Measurements from ENCODE around the gene ADAT2. TPM values are rescaled to one million over a fixed set of nuclear protein-coding genes. Genes with fewer than 3 reads are reported as not detected.
A peak's percentile ranks its signal among the peaks of the same experiment; 100 is the strongest.

Gene ADAT2
- total RNA-seq, 4 donors from 2014 or later: 3.6 to 9.4 (median 5.4) TPM

DNA sequence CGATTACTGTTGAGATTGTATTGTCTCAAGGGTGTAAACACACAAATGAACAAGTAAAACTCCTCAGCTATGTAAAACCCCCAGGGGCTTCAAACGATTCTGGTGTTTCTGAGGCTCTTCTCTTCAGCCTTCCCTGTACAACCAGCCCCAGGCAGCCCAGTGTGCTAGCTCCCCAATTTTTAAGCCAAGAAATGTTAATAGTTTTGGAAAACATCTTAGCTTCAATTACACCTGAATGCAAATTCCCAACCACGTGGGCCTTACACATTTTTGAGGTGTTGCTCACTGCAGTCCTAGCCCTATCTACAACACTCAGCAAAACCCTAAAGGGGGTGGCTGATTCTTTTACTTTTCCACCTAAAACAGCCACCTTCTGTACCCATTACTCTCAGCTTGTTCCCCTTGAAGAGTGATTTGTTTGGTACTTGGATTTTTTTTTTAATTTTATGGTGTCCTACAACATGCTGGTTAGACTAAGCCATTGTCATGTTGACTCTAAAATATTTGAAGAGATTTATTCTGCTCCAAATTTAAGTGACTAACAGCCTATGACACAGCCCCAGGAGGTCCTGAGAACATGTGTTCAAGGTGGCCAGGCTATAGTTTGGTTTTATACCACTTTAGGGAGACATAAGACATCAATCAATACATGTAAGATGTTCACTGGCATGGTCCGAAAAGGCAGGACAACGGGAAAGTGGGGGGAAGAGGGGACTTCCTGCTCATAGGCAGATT lies 48.7 kb downstream of the ADAT2 start:
- H3K4me3 ChIP-seq (replicated peaks in 1 of 3): no peak overlapping the region
- no peaks in the 10 kb centered on the region for H3K27me3 ChIP-seq
- H3K4me1 ChIP-seq: peaks cover 6 to 10% of the 10 kb centered on the region in 2 donors
- H3K36me3 ChIP-seq: no peaks in the 10 kb centered on the region
- H3K9me3 ChIP-seq: no peaks in the 10 kb centered on the region
- no peak for DNase-seq
- no peak for TF ChIP-seq POLR2A (IDR thresholded peaks at IDR 0.05)
- TF ChIP-seq, protein P1, sequence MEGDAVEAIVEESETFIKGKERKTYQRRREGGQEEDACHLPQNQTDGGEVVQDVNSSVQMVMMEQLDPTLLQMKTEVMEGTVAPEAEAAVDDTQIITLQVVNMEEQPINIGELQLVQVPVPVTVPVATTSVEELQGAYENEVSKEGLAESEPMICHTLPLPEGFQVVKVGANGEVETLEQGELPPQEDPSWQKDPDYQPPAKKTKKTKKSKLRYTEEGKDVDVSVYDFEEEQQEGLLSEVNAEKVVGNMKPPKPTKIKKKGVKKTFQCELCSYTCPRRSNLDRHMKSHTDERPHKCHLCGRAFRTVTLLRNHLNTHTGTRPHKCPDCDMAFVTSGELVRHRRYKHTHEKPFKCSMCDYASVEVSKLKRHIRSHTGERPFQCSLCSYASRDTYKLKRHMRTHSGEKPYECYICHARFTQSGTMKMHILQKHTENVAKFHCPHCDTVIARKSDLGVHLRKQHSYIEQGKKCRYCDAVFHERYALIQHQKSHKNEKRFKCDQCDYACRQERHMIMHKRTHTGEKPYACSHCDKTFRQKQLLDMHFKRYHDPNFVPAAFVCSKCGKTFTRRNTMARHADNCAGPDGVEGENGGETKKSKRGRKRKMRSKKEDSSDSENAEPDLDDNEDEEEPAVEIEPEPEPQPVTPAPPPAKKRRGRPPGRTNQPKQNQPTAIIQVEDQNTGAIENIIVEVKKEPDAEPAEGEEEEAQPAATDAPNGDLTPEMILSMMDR (IDR thresholded peaks at IDR 0.05): no peak
- WGBS, 2 donors: 77 to 83% methylated on average over 5 of the region's 5 CpGs
- intact Hi-C loops (cut with DNase I): no loop called here
- no peak overlapping the region for H3K27ac ChIP-seq

DNA sequence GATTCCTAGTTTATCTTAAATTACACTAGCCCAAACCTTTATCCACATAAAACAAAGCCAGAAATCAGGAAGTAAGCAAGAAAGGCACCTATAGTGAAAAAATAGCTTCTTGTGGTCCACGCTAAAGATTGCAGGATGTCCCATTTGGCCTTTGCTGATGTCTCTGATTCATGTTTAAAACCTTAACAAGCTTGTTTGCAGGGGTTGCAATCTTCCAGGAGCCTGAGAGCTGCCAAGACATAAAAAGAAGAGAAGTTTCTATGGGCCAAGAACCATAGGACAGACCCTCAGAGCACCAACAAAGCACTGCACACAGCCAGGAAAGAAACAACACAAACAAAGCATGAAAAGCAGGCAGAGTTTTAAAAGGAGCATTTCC lies 49.4 kb downstream of the ADAT2 start:
- TF ChIP-seq, protein P1 (IDR thresholded peaks at IDR 0.05): no peak
- no peak for TF ChIP-seq POLR2A (IDR thresholded peaks at IDR 0.05)
- Histone ChIP-seq H3K27ac (no peak overlapping the region), H3K27me3 (no peaks in the 10 kb centered on the region), H3K4me1 (peaks cover 6 to 10% of the 10 kb centered on the region in 2 donors), H3K9me3 (no peaks in the 10 kb centered on the region), H3K36me3 (no peaks in the 10 kb centered on the region), H3K4me3 (replicated peaks in 1 of 3) (no peak overlapping the region)
- intact Hi-C loops (cut with DNase I): no loop called here
- 75 to 82% methylated on average over 1 of the region's 1 CpG for WGBS, 2 donors
- no peak for DNase-seq

DNA sequence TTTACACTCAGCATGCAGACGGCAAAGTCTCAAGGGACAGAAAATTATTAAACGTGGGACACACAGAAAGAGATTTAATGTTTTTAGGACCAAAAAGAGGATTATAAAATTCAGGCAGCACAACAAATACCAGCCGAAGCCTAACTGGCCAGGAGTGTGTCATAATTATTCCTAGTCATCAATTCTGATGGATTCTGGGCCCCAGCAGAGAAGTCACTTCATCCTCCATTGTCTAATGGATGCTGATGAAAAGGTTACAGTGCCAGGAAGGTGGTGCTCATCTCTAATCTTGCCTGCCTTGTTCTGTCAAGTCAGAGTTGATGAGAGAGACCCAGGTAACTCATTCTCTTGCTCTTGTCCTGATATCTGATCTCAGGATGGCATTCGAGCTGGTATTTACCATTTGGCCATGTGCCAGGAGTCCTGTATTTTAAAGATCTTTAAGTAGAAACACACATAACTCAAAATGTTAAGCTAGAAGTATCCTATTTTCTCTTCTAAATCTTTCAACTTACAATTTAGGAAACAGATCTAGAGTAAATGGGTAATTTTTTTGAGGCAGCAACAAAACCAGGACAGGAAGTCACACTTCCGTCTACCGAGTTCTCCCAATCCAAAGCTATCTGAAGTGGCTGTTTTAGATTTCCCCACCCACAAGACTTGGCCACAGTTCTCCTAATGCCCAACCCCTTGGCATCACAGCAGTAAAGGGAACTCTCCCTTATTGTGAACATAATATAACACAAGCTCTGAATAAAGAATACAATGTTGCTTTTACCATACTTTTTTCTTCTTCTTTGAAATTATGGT lies 50.0 kb downstream of the ADAT2 start:
- WGBS, 2 donors: 40 to 47% methylated on average over 6 of the region's 6 CpGs
- Histone ChIP-seq H3K27ac (no peak overlapping the region), H3K36me3 (no peaks in the 10 kb centered on the region), H3K9me3 (no peaks in the 10 kb centered on the region), H3K4me3 (replicated peaks in 1 of 3) (no peak overlapping the region), H3K4me1 (peaks cover 6 to 10% of the 10 kb centered on the region in 2 donors), H3K27me3 (no peaks in the 10 kb centered on the region)
- DNase-seq: peak; percentile 16 to 35
- TF ChIP-seq POLR2A (IDR thresholded peaks at IDR 0.05): no peak
- TF ChIP-seq, protein P1 (IDR thresholded peaks at IDR 0.05): no peak
- intact Hi-C loops (cut with DNase I): no loop called here

DNA sequence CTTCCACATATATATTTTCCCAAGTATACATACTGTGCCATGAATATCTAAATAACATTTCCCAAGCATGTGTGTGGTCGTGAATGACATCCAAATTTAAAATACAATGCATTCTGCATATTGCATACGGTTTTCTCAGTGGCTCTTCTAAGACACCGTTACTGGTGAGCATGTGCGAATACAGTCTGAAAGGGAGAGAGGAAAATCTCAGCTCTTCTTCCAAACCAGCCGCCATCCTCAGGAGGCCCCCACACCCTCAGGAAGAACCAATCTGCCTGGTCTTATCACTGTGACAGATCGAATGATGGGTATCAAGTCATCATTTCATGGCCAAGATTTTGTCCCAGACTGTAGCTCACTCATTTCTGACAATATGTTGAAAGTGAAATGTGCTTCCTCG lies 50.7 kb downstream of the ADAT2 start:
- Histone ChIP-seq H3K4me1 (peaks cover 6 to 10% of the 10 kb centered on the region in 2 donors), H3K27ac (no peak overlapping the region), H3K36me3 (no peaks in the 10 kb centered on the region), H3K27me3 (no peaks in the 10 kb centered on the region), H3K9me3 (no peaks in the 10 kb centered on the region), H3K4me3 (replicated peaks in 1 of 3) (no peak overlapping the region)
- WGBS, 2 donors: 86 to 92% methylated on average over 7 of the region's 7 CpGs
- TF ChIP-seq, protein P1 (IDR thresholded peaks at IDR 0.05): no peak
- TF ChIP-seq POLR2A (IDR thresholded peaks at IDR 0.05): no peak
- no peak for DNase-seq
- intact Hi-C loops (cut with DNase I): no loop called here

DNA sequence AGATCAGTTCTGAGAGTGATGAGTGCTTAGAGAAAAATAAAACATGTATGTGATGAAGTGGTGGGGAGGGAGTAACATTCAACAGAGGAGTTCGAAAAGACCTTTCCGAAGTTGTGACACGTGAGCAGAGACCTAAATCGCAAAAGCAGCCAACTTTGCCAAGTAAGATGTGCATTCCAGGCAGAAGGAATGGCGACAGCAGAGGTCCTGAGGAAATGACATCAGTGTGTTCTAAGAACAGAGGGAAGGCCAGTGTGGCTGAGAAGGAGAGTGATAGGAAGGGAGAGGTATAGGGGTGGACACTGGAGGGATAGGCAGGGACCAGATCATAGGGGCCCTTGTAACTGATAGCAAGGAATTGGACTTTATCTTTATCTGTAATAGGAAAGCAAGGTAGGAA lies 51.3 kb downstream of the ADAT2 start:
- intact Hi-C loops (cut with DNase I): no loop called here
- Histone ChIP-seq H3K27ac (no peak overlapping the region), H3K9me3 (no peaks in the 10 kb centered on the region), H3K4me3 (replicated peaks in 1 of 3) (no peak overlapping the region), H3K36me3 (no peaks in the 10 kb centered on the region), H3K4me1 (peaks cover 6 to 10% of the 10 kb centered on the region in 2 donors), H3K27me3 (no peaks in the 10 kb centered on the region)
- 83 to 92% methylated on average over 5 of the region's 5 CpGs for WGBS, 2 donors
- DNase-seq: no peak
- TF ChIP-seq POLR2A (IDR thresholded peaks at IDR 0.05): no peak
- TF ChIP-seq, protein P1 (IDR thresholded peaks at IDR 0.05): no peak

All from thyroid gland (tissue), 4 donors.